ENCODE data around the gene SALL3. TPM values are rescaled to one million over a fixed set of nuclear protein-coding genes. Genes with fewer than 3 reads are reported as not detected.
"Not testable (repeated sequence)": the region's sequence is repeated elsewhere in the genome, so short reads cannot be mapped to it uniquely, and the experiment has no call there.

Gene SALL3
- under 1 TPM in 2 of 5 donors, not detected in 3; 0.04 to 0.06 TPM for polyA plus RNA-seq (ENCODE audit: insufficient read depth in 1 of 5, insufficient read length in 5 of 5, low replicate concordance in 1 of 5)
- long read RNA-seq, donor 1 = 0 reads
- long read RNA-seq, donor 2 = 0 reads
- long read RNA-seq, donor 3 = 0 reads
- long read RNA-seq, donor 4 = 0 reads
- long read RNA-seq, donor 5 = 0 reads
- long read RNA-seq, donor 6 = 0 reads
- long read RNA-seq, donor 7 = 0 reads
- long read RNA-seq, donor 8 = 0 reads

GRCh38 chr18:78979730-78980278 is at the start of gene SALL3:
Gene SALL3 (plus strand): TSS chr18:78979818. CDS start chr18:78980275, 457 bp downstream.
- no peak for DNase-seq

GRCh38 chr18:78932281-78932680 is 47.3 kb upstream of the SALL3 start:
- no peak for DNase-seq

- no peak for DNase-seq
These were observed 45.6 kb upstream of the SALL3 start for GRCh38 chr18:78934003-78934402.

GRCh38 chr18:78934551-78935225 is 44.9 kb upstream of the SALL3 start:
- DNase-seq = no peak

GRCh38 chr18:78935406-78935805 is 44.2 kb upstream of the SALL3 start:
- no peak for DNase-seq

- DNase-seq = no peak
These were observed 43.2 kb upstream of the SALL3 start for GRCh38 chr18:78936251-78937005.

- DNase-seq = no peak
These were observed 42.5 kb upstream of the SALL3 start for GRCh38 chr18:78937166-78937565.

GRCh38 chr18:78939105-78939504 is 40.5 kb upstream of the SALL3 start:
- no peak for DNase-seq

- DNase-seq = no peak
These were observed 39.7 kb upstream of the SALL3 start for GRCh38 chr18:78939734-78940494.

GRCh38 chr18:78942236-78942635 is 37.4 kb upstream of the SALL3 start:
- not testable (repeated sequence) for DNase-seq

- no peak for DNase-seq
These were observed 34.0 kb upstream of the SALL3 start for GRCh38 chr18:78945628-78946027.

- DNase-seq = no peak
These were observed 32.3 kb upstream of the SALL3 start for GRCh38 chr18:78947291-78947690.

- no peak for DNase-seq
These were observed 31.4 kb upstream of the SALL3 start for GRCh38 chr18:78948221-78948620.

- DNase-seq = no peak
These were observed 30.9 kb upstream of the SALL3 start for GRCh38 chr18:78948707-78949106.

GRCh38 chr18:78949216-78949615 is 30.4 kb upstream of the SALL3 start:
- DNase-seq = no peak

- no peak for DNase-seq
These were observed 29.2 kb upstream of the SALL3 start for GRCh38 chr18:78950386-78950785.

GRCh38 chr18:78953566-78953965 is 26.1 kb upstream of the SALL3 start:
- DNase-seq = no peak

- no peak for DNase-seq
These were observed 24.6 kb upstream of the SALL3 start for GRCh38 chr18:78955051-78955450.

- DNase-seq = no peak
These were observed 22.5 kb upstream of the SALL3 start for GRCh38 chr18:78957140-78957539.

GRCh38 chr18:78960709-78961108 is 18.9 kb upstream of the SALL3 start:
- DNase-seq = no peak

- DNase-seq = no peak
These were observed 17.5 kb upstream of the SALL3 start for GRCh38 chr18:78962098-78962497.

GRCh38 chr18:78964727-78965126 is 14.9 kb upstream of the SALL3 start:
- DNase-seq = not testable (repeated sequence)
